ENCODE measurements around the gene PRRG2. TPM values are rescaled to one million over a fixed set of nuclear protein-coding genes. Genes with fewer than 3 reads are reported as not detected.

PRRG2 gene
- total and polyA plus RNA-seq, 4 donors: 5.1 to 11.7 (median 9.8) TPM

DNA sequence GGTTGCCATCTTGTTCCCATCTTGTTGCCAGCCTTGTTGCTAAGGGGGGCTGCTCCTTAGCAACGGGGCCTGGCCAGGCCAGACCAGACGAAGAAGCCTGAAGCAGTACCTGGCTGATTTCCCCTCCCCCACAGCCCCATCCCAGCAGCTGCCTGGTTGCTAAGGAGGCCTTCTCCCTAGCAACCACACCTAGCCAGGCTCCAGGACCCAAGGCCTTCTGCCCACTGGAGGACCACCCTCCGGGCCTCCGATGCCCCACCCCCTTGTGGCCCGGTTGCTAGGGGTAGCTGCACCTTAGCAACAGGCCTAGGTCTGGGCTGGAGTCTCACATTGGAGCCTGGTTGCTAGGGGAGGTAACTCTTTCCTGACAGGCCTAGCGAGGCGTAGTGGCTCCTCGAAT is 3.9 kb downstream of the PRRG2 start:
- no peak for ATAC-seq (ENCODE audit: insufficient read depth, low FRiP score)
- Histone ChIP-seq H3K27me3 (ENCODE audit: control insufficient read depth in 3 of 3, insufficient read depth in 3 of 3, low read length in 2 of 3) (no peaks in the 10 kb centered on the region), H3K36me3 (ENCODE audit: control insufficient read depth in 4 of 4, insufficient read depth in 4 of 4, low read length in 4 of 4) (peaks cover 0 to 2% (median 0%) of the 10 kb centered on the region in 4 donors), H3K4me3 (peak overlapping the region; percentile 13), H3K9me3 (ENCODE audit: control insufficient read depth in 4 of 4, insufficient read depth in 3 of 4, low read length in 3 of 4) (no peaks in the 10 kb centered on the region), H3K27ac (ENCODE audit: low read depth in 1 of 2, low read length in 1 of 2) (no peak overlapping the region), H3K4me1 (ENCODE audit: control insufficient read depth in 5 of 5, insufficient read depth in 5 of 5, low read length in 5 of 5) (peaks cover 0 to 4% (median 0%) of the 10 kb centered on the region in 5 donors), H3K9ac (ENCODE audit: insufficient read depth in 1 of 2, low read length in 2 of 2) (no peak overlapping the region)
- 77 to 79% methylated on average over 8 of the region's 8 CpGs for WGBS, 2 donors
- TF ChIP-seq CTCF (IDR thresholded peaks at IDR 0.05; ENCODE audit: control extremely low read depth, extremely low read depth): no peak
- no peak for DNase-seq

DNA sequence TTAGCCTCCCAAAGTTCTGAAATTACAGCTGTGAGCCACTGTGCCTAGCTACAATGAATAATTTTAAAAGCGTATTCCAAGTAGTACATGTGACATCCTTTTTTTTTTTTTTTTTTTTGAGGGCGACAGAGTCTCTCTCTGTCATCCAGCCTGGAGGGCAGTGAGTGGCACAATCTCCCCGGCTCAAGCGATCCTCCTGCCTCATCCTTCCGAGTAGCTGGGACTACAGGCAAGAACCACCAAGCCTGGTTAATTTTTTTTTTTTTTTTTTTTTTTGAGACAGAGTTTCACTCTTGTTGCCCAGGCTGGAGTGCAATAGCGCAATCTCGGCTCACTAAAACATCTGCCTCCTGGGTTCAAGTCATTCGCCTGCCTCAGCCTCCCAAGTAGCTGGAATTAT is 6.1 kb downstream of the PRRG2 start:
- H3K27me3 ChIP-seq (ENCODE audit: control insufficient read depth in 3 of 3, insufficient read depth in 3 of 3, low read length in 2 of 3): no peaks in the 10 kb centered on the region
- peaks cover 0 to 2% (median 0%) of the 10 kb centered on the region in 4 donors for H3K36me3 ChIP-seq (ENCODE audit: control insufficient read depth in 4 of 4, insufficient read depth in 4 of 4, low read length in 4 of 4)
- TF ChIP-seq CTCF (IDR thresholded peaks at IDR 0.05; ENCODE audit: control extremely low read depth, extremely low read depth): no peak
- H3K9ac ChIP-seq (ENCODE audit: insufficient read depth in 1 of 2, low read length in 2 of 2): no peak overlapping the region
- WGBS, 2 donors: 88 to 90% methylated on average over 8 of the region's 8 CpGs
- H3K27ac ChIP-seq (ENCODE audit: low read depth in 1 of 2, low read length in 1 of 2): no peak overlapping the region
- H3K9me3 ChIP-seq (ENCODE audit: control insufficient read depth in 4 of 4, insufficient read depth in 3 of 4, low read length in 3 of 4): no peaks in the 10 kb centered on the region
- no peak overlapping the region for H3K4me3 ChIP-seq
- H3K4me1 ChIP-seq (ENCODE audit: control insufficient read depth in 5 of 5, insufficient read depth in 5 of 5, low read length in 5 of 5): peaks cover 0 to 7% (median 0%) of the 10 kb centered on the region in 5 donors
- no peak for ATAC-seq (ENCODE audit: insufficient read depth, low FRiP score)
- no peak for DNase-seq

DNA sequence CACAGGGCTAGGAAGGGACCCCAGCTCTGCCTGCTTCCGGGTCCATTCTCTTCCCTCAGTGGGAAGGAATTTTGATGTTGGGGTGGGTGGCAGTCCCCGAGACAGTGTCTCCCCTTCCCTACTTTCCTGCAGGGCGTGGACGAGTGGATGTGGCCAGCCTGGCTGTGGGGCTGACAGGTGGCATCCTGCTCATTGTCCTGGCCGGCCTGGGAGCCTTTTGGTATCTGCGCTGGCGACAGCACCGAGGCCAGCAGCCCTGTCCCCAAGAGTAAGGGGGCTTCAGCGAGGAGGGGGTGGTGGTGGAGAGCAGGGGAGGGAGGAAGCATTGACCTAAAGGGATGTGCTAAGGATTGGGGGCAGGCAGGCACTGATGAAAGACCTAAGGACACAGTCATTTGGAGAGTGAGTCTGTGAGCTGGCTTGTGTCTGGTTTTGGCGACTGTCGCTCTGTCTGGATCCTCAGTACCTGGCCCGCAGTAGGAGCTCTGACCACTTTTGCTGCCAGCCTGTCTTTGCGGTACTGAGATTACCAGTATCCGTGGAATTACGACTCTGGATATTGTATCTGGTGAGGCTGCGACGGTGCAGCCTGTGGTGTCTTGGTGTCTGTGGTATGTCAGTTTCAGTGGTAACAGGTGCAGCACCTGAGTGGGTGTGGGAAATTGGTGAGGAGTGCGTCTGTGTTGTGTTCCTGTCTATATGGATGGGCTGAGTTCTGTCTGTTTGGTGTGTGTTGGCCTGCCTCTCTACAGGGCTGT is 7.4 kb downstream of the PRRG2 start:
- no peak for ATAC-seq (ENCODE audit: insufficient read depth, low FRiP score)
- Histone ChIP-seq H3K9me3 (ENCODE audit: control insufficient read depth in 4 of 4, insufficient read depth in 3 of 4, low read length in 3 of 4) (no peaks in the 10 kb centered on the region), H3K36me3 (ENCODE audit: control insufficient read depth in 4 of 4, insufficient read depth in 4 of 4, low read length in 4 of 4) (peaks cover 0 to 2% (median under 1%) of the 10 kb centered on the region in 4 donors), H3K4me3 (no peak overlapping the region), H3K27ac (ENCODE audit: low read depth in 1 of 2, low read length in 1 of 2) (no peak overlapping the region), H3K9ac (ENCODE audit: insufficient read depth in 1 of 2, low read length in 2 of 2) (no peak overlapping the region), H3K27me3 (ENCODE audit: control insufficient read depth in 3 of 3, insufficient read depth in 3 of 3, low read length in 2 of 3) (no peaks in the 10 kb centered on the region), H3K4me1 (ENCODE audit: control insufficient read depth in 5 of 5, insufficient read depth in 5 of 5, low read length in 5 of 5) (peaks cover 0 to 13% (median 1%) of the 10 kb centered on the region in 5 donors)
- no peak for TF ChIP-seq CTCF (IDR thresholded peaks at IDR 0.05; ENCODE audit: control extremely low read depth, extremely low read depth)
- WGBS, 2 donors: 84 to 91% methylated on average over 18 of the region's 18 CpGs
- no peak for DNase-seq
